A549 (cell line): ENCODE data around the gene ARHGAP31.

ENCODE experiments used
- CEBPB ChIP-seq, 2 experiments: fragments of >200 bp in 1 of 2; sonication (Bioruptor Twin) in 1 of 2; formaldehyde crosslinking in 1 of 2; IDR thresholded peaks; 2 replicates each; pipeline ENCODE4 v1.6.1; 2012 to 2016
- CHD2 ChIP-seq: fragments of 150-350 bp; IDR thresholded peaks from 2 replicates; pipeline ENCODE4 v1.6.1; 2014; ENCODE audit warnings: low read length; ENCODE audit not compliant: partially characterized antibody
- EP300 ChIP-seq, 2 experiments: fragments of >200 bp; sonication (Bioruptor Twin); formaldehyde crosslinking; IDR thresholded peaks; 2 replicates in 1 of 2; 3 replicates in 1 of 2; pipeline ENCODE4 v1.6.1; 2016 to 2017
- NFE2L2 ChIP-seq: fragments of 150-350 bp; conservative IDR thresholded peaks from 2 replicates; pipeline ENCODE4 v1.6.1; 2014; ENCODE audit warnings: low read length
- PHF8 ChIP-seq: fragments of 200-600 bp; sonication (generic); IDR thresholded peaks from 2 replicates; pipeline ENCODE4 v1.6.1; 2016; ENCODE audit warnings: low read depth, mild to moderate bottlenecking, antibody characterized with exemption, moderate library complexity, borderline replicate concordance
- POLR2A ChIP-seq: IDR thresholded peaks from 2 replicates; pipeline ENCODE4 v1.6.1; 2012; ENCODE audit warnings: mild to moderate bottlenecking, low read length
- POLR2AphosphoS2 ChIP-seq: conservative IDR thresholded peaks from 2 replicates; pipeline ENCODE4 v1.6.1; 2012; ENCODE audit warnings: low read length, improper control_type of control experiment, inconsistent platforms
- RAD21 ChIP-seq, 2 experiments: fragments of >200 bp in 1 of 2; sonication (Bioruptor Twin) in 1 of 2; formaldehyde crosslinking in 1 of 2; IDR thresholded peaks in 1 of 2; conservative IDR thresholded peaks in 1 of 2; 2 replicates in 1 of 2; 3 replicates in 1 of 2; pipeline ENCODE4 v1.6.1; 2012 to 2018; ENCODE audit warnings: inconsistent platforms in 1 of 2
- SMC3 ChIP-seq: fragments of >200 bp; sonication (Bioruptor Twin); formaldehyde crosslinking; IDR thresholded peaks from 3 replicates; pipeline ENCODE4 v1.6.1; 2018; ENCODE audit warnings: inconsistent platforms
- TF ChIP-seq, protein P1 (sequence below): fragments of 450-650 bp; IDR thresholded peaks from 2 replicates; pipeline ENCODE4 v1.6.1; 2014; ENCODE audit warnings: antibody characterized with exemption
- TF ChIP-seq, protein P2 (sequence below): fragments of >200 bp; sonication (Bioruptor Twin); formaldehyde crosslinking; IDR thresholded peaks from 3 replicates; pipeline ENCODE4 v1.5.1; 2016

DNA sequence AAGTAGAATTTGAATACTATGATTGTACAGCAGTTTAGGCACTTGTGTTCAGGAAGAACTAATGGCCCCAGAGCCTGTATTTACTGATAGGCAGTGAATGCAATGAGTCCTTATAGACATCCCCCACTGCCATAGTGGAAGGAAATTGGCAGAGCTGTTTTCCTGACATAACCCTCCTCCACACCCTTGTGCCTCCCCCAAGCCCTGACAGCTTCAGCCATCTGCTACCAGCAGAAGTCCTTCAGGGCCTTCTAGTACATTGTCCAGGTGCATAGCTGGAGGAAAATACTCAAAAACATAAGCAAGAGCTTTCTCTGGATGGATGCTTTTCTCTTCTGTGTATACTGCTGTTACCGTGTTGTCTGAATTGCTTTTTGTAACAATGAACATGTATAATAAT is 20.6 kb downstream of the ARHGAP31 start:
- TF ChIP-seq, protein P1, sequence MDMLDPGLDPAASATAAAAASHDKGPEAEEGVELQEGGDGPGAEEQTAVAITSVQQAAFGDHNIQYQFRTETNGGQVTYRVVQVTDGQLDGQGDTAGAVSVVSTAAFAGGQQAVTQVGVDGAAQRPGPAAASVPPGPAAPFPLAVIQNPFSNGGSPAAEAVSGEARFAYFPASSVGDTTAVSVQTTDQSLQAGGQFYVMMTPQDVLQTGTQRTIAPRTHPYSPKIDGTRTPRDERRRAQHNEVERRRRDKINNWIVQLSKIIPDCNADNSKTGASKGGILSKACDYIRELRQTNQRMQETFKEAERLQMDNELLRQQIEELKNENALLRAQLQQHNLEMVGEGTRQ: no peak
- TF ChIP-seq, protein P2, sequence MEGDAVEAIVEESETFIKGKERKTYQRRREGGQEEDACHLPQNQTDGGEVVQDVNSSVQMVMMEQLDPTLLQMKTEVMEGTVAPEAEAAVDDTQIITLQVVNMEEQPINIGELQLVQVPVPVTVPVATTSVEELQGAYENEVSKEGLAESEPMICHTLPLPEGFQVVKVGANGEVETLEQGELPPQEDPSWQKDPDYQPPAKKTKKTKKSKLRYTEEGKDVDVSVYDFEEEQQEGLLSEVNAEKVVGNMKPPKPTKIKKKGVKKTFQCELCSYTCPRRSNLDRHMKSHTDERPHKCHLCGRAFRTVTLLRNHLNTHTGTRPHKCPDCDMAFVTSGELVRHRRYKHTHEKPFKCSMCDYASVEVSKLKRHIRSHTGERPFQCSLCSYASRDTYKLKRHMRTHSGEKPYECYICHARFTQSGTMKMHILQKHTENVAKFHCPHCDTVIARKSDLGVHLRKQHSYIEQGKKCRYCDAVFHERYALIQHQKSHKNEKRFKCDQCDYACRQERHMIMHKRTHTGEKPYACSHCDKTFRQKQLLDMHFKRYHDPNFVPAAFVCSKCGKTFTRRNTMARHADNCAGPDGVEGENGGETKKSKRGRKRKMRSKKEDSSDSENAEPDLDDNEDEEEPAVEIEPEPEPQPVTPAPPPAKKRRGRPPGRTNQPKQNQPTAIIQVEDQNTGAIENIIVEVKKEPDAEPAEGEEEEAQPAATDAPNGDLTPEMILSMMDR: no peak
- no peak for TF ChIP-seq RAD21 (conservative IDR thresholded peaks at IDR 0.05 in 1 of 2, IDR thresholded peaks at IDR 0.05 in 1 of 2)
- TF ChIP-seq PHF8: no peak
- no peak for TF ChIP-seq NFE2L2
- TF ChIP-seq CEBPB (IDR thresholded peaks at IDR 0.05): no peak
- TF ChIP-seq POLR2AphosphoS2: no peak
- TF ChIP-seq CHD2: no peak
- TF ChIP-seq POLR2A: no peak
- no peak for TF ChIP-seq EP300 (IDR thresholded peaks at IDR 0.05)
- no peak for TF ChIP-seq SMC3
